NCI-H2081 treated with DMSO at 0.1 percent for 48 hours (cell line): Measurements from ENCODE around the gene USP36.
A peak's percentile ranks its signal among the peaks of the same experiment; 100 is the strongest.

Source experiments
- DNase-seq: peaks from one replicate; lab custom pipeline; 2025; lab: John Stamatoyannopoulos, UW

USP36 gene

DNA sequence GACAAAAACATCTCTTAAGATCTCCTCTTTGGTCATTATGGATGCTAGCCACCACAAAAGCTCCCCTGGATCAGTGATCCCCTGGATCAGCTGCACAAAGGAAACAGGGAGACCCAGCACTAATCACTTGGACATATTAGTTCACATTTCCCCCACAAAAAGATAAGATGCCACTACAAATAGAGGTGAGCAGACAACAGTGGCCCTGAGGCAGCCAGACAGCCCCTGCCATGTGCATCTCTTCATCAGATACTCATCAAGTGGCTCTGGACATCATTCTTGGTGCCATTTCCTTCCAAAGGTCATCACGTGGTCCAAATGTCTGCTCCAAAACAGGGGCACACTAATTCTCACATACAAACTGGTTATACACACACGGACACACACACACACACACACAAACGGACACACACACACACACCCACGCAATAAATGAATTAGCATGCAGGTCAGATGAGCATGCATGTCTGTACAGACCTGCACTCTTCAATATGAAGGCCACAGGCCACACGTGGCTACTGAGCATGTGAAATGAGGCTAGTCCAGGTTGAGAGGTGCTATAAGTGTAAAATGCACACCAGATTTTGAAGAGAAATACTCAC lies 4.1 kb downstream of the USP36 start:
- no peak for DNase-seq

DNA sequence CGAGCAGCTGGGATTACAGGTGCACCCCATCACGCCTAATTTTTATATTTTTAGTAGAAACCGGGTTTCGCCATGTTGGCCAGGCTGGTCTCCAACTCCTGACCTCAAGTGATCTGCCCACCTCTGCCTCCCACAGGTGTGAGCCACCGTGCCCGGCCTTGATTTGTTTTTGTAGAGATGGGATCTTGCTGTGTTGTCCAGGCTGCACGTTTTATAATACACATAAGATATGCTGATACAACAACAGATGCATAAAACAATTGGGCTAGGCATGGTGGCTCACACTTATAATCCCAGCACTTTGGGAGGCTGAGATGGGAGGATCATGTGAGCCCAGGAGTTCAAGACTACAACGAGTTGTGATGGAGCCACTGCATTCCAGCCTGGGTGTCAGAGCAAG lies 6.0 kb downstream of the USP36 start:
- DNase-seq: no peak

GRCh38 chr17:78832541-78832810 lies 8.1 kb downstream of the USP36 start:
- DNase-seq: no peak

GRCh38 chr17:78831688-78832540 lies 8.7 kb downstream of the USP36 start:
- peak; percentile 16 for DNase-seq

- DNase-seq: no peak
These were observed 11.1 kb downstream of the USP36 start for GRCh38 chr17:78829477-78829876.

DNA sequence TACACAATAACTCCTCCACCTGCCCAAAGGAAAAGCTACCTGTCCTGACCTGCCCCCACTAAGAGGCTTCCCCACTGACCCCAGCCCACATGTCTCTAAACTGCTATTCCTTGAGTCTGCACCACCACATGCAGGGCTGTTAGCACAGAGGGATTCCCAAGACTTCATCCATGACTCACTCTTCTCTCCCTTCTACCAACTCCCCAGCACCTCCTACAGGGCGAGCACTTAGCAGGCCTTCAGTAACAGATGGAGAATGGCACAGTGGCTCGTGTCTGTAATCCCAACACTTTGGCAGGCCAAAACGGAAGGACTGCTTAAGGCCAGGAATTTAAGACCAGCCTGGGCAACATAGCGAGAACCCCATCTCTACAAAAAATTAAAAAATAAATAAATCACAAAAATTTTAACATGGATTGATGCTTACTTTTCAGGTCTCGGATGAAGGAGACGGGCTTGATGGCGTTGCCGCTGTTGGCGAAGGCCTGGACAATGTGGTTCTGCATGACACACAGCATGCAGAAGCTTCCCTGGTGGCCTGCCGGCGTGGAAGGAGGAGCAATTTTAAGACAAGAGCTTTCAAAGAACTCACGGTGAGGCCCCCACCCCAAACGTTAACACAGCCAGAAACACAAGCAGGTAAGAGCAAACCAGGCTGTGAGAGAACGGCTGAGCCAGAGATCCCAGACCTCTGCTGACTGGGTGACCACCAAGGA lies 12.0 kb downstream of the USP36 start:
- no peak for DNase-seq

- DNase-seq: no peak
These were observed 13.6 kb downstream of the USP36 start for GRCh38 chr17:78826836-78827509.

DNA sequence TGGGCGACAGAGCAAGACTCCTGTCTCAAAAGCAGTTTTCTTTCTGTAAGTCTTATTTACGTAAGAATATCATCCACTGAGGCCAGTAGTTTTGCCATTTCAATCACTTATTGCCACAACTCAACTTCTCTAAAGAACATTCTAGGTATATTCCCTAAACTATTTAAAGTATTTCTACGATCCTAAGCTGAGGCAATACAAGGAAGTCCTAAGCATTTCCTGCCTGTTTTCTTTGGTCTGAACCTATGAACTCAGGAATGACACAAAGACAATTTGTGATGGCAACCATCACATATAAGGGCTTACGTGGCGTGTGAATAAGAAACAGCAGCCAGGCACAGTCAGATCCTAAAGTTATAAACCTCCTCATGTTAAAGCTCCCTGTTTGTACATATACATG lies 14.2 kb downstream of the USP36 start:
- DNase-seq: no peak

DNA sequence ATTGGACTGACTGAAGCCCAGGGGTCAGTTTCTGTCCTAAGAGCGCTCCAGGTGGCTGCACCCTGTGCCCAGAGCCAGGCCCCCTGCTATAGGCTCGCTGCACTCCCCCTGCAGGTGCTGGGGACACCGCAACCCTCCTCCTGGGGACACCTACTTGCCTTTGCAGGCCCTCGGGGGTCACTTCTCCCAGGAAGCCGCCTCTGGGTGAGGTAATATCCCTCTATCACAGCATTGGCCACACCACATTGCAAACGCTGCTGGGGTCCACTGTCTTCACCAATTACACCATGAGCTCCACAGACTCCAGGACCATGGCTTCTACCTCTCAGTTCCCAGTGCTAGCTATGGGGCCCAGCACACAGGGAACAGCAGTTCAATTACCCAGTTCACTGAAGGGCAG lies 14.9 kb downstream of the USP36 start:
- no peak for DNase-seq

- DNase-seq: no peak
These were observed 16.4 kb downstream of the USP36 start for GRCh38 chr17:78824240-78824639.

- no peak for DNase-seq
These were observed 17.1 kb downstream of the USP36 start for GRCh38 chr17:78823282-78824046.

- DNase-seq: no peak
These were observed 18.1 kb downstream of the USP36 start for GRCh38 chr17:78822552-78822951.

- no peak for DNase-seq
These were observed 18.7 kb downstream of the USP36 start for GRCh38 chr17:78821961-78822360.

DNA sequence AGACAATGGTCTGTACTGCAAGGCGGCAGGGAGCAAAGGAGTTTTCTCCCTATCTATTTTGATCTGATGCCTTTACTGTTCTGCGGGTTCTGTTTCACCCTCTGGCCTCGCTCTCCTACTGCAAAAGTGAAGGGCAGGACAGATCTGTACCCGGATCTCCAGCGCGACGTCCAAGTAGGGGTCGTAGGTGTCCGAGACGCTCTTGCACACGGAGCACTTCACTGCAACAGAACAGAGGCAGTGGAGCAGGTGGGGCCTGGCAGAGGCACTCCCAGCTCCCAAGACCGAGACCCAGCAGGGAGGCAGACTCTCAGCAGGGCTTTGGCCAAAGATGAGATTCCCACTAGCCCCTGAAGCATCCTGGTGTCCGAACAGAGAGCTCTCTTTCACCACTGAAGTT lies 19.8 kb downstream of the USP36 start:
- no peak for DNase-seq

- DNase-seq: no peak
These were observed 20.5 kb downstream of the USP36 start for GRCh38 chr17:78819806-78820792.

- no peak for DNase-seq
These were observed 21.2 kb downstream of the USP36 start for GRCh38 chr17:78819402-78819801.

GRCh38 chr17:78818932-78819331 lies 21.7 kb downstream of the USP36 start:
- no peak for DNase-seq

GRCh38 chr17:78818152-78818846 lies 22.3 kb downstream of the USP36 start:
- no peak for DNase-seq

GRCh38 chr17:78817123-78817522 lies 23.5 kb downstream of the USP36 start:
- no peak for DNase-seq

DNA sequence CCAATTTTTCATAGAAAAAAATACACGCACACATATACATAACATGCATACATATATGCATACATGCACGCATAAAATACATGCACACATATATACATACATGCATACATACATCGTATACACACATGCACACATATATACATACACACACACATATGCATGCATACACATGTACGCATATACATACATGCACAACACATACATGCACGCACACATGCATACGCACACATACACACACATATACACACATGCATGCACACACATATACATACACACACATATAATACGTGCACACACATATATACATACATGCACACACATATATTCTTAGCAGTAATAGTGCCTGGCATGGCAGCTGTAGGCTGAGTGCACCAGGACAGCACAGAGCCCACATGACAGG lies 24.9 kb downstream of the USP36 start:
- DNase-seq: no peak
